SH-SY5Y (cell line): ENCODE results near the gene PTCD2.
A peak's percentile ranks its signal among the peaks of the same experiment; 100 is the strongest.

Experiments used
- GATA2 ChIP-seq: IDR thresholded peaks from 2 replicates; pipeline ENCODE4 v1.6.1; 2011; ENCODE audit warnings: mild to moderate bottlenecking, low read depth, low read length
- GATA3 ChIP-seq: IDR thresholded peaks from 2 replicates; pipeline ENCODE4 v1.6.1; 2011; ENCODE audit warnings: low read depth, mild to moderate bottlenecking, low read length, moderate library complexity

The PTCD2 gene

DNA sequence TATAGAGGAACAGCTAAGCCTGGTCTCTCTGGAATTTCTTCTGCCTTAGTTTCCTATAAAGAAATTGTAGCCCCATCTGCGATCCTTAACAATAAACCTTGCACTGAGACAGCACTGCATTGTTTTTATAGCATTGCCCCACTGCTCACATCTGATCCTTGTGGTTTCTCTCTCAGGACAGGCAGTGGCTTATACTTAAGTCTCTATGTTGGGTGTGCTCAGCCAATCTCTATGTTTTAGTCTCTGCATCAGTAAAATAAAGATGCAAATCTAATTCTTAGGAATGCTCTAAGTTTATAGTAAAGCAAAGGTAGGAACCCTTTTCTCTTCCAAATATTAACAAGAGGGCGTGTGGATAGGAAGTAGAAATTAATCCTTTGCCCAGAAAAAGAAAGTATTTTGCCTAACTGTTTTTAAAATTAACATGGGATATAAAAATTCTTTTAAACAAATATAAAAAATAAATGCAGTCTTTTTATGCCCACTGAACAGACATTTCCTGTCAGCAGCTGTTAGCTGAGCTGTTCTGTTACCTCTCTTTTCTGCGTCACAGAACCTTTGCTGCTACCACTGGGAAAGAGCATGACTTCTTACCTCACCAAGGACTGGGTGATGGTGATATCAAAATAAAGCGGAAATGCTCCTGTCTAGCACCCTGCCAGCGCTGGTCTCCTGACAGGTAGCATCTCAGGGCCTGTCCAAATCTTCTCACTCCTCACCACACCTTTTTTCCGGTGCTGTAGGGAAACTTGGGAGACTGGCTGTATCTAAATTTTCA, 29.6 kb upstream of the PTCD2 start:
- TF ChIP-seq GATA2 = no peak
- no peak for TF ChIP-seq GATA3

DNA sequence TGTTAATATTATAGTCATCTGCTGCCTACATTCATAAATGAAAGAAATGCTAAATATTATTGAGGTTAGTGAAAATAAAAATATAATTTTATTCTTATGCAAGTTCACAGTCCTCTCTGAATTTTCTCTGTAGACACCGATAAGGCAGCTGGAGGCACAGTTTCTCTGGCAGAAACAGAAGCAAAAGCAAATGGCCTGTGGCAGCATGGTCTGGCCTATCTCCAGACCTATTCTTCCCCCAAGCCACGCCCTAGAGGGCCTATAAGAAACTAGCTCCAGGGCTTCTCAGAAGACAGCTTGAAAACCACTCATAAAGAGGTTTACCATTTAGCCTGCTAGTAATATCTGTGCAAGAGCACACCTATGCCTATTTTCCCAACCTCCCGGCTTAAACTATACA, 28.6 kb upstream of the PTCD2 start:
- TF ChIP-seq GATA2 (no peak), GATA3 (no peak)

DNA sequence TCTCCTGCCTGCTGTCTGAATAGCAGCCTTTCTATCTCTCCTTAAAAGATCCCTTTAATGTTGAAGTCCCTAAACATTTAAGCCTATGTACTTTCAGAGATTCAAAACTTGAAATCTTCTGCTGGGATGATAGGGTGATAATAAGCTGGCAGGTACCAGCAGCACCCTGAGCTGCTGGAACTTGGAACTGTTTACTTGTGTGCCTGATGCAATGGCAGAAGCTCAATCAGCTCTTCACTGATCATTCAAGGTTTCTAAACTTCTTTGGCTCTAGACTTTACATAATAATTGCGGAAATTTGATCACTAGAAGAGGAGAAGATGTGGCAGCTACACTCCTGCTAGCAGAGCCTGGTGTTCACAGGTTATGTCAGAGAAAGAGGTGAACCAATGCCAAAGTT, 27.8 kb upstream of the PTCD2 start:
- no peak for TF ChIP-seq GATA3
- TF ChIP-seq GATA2 = no peak

DNA sequence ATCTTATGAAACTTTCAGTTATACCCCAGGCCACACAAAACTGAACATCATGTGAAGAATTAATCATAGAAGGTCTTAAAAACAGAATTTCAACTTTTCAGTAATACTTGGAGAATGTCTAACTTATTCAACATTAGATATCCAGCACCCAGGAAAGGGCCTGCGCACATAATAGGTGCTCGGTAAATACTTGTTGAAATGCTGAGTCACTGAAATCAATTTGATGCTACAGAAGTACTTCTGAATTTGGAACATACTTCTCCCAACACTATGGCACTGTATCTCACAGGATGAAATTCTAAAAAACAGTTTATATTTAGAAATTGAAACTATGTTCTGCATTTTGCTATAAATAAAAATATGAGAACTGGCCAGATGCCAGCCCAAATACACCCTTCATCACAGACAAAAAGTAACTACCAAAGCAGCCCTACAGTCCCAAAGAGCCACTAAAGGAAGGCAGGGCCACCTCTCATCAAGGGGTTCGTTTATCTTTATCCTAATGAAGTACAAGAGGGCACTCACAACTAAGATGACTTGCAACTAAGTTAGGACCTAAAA, 26.6 kb upstream of the PTCD2 start:
- TF ChIP-seq GATA3 = no peak
- TF ChIP-seq GATA2 = no peak

DNA sequence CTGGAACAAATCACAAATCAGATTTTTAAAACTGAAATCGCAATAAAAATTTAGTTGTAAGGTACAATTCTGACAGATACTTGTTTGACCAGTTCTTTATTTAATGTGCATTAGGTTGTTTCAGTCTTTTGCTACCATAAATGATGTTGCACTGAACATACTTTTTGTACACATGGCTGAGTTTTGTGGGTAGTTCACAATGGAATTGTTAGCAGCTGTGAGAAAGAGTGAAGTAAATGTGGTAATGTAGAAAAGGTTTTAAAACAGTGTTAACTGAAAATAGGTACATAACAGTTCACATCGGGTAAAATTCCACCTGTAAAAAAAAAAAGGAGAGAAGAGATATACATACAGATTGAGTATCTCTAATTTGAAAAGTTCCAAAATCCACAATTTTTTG, 25.7 kb upstream of the PTCD2 start:
- TF ChIP-seq GATA3 (no peak), GATA2 (no peak)

DNA sequence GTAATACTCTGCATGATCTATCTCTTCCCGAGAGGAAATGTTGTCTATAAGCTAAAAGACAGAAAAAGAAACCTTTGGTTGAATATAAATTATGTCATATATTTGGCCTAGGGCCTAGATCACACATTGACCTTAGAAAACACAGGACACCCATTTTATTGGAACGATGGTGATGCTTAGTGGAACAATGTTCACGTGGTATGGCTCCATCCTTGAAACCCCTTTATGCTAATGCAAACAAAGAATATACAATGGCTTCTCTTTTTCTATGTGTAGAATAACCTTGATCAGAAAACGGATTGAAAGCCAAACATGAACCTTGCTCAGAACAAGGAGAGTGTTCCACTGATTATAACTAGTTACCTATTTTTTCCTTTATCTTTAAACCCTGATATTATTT, 24.6 kb upstream of the PTCD2 start:
- TF ChIP-seq GATA2 (no peak), GATA3 (no peak)

DNA sequence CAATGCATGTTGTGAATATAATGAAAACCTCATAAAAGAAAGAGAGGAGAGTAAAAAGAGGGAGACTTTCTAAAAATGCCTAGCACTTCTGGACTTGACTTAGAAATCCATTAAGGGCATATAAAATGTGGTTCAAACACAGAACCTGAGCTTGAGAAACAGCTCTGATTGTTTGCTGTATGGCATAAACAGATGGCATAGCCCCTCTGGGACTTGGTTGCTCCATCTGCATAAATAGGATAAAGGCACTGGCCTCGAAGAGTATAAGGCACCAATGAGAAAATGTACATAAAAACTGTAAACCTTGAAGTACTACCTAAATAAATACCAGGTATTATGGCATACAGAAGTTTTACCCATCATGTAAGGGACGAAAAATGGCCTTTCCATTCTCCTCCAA, 23.9 kb upstream of the PTCD2 start:
- no peak for TF ChIP-seq GATA2
- TF ChIP-seq GATA3 = no peak

DNA sequence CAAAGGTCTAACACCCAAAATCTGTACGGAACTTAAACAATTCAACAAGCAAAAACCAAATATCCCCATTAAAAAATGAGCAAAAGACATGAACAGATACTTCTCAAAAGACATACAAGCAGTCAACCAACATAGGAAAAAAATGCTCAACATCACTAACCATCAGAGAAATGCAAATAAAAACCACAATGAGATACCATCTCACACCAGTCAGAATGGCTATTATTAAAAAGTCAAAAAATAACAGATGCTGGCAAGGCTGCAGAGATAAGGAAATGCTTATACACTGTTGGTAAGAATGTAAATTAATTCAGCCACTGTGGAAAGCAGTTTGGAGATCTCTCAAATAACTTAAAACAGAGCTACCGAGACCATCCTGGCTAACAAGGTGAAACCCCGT, 22.0 kb upstream of the PTCD2 start:
- 0 out of 2 replicates have a peak, but pooled peaks have one; percentile 22 for TF ChIP-seq GATA3

DNA sequence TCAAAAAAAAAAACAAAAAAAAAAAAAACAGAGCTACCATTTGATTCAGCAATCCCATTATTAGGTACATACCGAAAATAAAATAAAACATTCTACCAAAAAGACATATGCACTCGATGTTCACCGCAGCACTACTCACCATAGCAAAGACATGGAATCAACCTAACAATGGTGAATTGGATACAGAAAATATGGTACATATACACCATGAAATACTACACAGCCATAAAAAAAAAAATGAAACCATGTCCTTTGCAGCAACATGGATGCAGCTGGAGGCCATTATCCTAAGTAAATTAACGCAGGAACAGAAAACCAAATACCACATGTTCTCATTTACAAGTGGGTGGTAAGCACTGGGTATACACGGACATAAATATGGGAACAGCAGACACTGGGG, 21.5 kb upstream of the PTCD2 start:
- TF ChIP-seq GATA3 (no peak), GATA2 (no peak)

DNA sequence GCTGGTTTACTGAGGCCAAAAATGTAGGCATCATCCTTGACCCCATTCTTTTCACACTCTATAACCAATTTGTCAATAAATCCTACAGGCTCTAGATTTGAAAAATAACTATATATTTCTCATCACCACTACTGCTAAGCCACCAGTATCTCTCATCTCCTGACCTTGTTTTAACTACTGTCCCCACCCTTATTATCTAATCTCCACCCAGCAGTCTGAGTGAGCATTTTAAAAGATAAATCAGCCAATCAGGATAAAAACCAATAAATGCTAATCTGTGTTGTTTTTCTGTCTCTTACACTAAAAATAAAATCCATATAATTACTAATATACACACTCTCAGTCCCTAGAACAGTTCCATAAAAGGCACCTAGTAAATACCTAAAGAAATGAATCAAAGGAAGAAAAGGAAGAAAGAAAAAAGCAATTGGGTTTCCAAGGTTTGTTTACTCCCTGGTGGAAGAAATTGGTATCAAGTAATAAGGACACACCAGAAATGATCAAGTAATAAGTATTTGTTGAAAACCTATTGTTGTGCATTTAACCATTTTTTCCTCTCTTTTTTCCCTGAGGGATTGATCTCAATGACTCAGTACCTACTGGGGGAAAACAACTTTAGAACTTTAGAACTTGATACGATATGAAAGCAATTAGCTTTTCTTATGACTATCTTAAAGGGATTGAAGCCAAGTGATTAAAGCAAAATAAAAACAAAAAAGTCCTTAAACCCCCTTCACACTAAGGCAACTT, 19.4 kb upstream of the PTCD2 start:
- TF ChIP-seq GATA2 (no peak), GATA3 (no peak)

DNA sequence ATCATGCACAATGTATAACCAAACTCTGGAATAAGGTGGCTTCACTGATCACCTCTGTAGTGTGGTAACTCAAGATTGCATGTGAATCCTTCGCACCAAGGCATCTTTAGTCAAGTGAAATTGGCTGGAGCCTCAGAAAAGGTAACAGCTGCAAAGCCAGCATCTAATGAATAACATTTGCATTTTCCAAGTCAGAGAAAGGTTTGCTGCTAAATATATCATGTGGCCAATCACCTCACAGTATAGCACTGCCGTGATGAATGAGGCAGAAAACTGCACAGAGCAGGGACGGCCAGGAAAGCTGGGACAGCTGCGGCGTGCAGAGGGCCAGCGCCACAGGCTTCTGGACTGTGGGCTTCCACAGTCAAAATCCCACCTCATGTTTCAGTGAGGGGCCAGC, 18.6 kb upstream of the PTCD2 start:
- TF ChIP-seq GATA2 = no peak
- no peak for TF ChIP-seq GATA3

DNA sequence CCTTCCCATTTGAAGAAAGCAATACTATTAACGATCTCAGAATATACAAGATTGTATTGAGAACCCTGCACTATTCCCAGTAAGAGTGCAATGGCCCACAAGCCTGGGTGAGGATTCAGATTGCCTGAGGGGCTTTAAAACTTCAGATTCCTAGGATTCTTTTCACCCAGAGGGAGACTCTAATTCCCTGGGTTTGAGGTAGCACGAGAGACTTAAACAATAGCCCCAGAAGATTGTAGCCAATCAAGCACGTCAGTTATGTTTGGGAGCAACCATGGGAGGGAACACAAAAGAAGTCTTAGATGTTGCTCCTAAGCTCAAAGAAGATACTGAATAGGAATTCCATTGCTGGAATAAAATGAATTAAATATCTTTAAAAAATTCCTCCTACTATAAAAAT, 18.0 kb upstream of the PTCD2 start:
- TF ChIP-seq GATA3 (no peak), GATA2 (no peak)

DNA sequence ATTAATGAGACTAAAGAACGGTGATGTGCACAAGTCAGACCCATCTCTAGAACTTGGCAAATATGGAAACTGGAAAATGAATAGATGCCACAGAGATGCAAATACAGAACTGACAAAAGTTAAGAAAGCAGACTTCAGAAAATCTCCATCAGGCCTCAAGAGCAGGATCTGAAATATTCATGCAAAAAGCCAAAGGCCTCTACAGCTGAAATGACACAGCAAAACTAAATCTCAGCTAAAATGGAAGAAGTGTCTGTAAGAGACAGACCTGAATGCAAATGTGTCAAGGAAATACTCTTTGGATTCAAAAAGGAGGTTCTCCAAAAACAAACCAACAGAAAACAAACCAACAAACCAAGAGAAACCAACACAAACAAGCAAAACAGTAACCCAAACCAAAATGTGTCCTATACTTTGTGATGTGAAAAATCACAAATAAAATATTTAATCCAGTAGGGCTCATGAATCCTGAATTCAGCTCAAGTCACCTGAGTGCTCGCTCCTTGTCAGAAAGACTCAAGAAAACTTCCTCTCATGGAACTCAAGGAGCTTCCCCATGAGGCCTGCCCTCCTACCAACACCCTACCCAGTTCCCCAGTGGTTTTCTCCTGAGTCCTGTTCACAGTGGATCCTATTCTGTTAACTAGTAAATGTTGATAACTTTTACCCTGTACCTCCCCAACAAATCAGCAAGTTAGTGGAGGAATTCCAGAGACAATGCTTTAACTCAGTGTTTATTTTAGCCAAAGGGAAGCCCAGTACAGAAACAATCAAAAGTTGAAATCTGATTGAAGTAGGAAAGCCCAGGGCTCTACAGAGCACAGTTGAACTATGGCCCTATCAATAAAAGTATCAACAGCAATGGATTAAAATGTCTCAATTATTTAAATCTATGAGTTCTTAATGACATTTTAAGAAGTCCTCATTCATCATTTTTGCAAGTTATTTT, 14.7 kb upstream of the PTCD2 start:
- TF ChIP-seq GATA3 (no peak), GATA2 (no peak)

DNA sequence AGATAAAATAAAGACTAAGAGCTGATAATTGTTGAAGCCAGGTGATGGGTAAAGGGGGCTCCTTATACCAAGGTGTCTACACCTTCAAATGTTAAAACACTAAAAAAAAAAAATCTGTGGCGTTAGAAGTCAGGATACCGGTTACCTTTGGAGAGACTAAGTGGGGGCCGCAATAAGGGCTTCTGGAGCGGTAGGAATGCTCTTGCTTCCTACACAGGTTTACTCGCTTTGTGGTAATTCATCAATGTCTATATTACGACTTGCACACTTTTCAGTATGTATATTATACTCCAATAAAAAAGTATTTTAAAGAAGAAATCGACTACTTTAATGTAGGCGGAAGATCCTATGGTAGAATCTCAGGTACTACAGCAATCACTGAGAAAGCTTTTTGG, 12.6 kb upstream of the PTCD2 start:
- TF ChIP-seq GATA3 = no peak
- TF ChIP-seq GATA2 = no peak
